GM21737 (cell line): ENCODE data around the gene KRTAP10-10.
"Not testable (repeated sequence)": the region's sequence is repeated elsewhere in the genome, so short reads cannot be mapped to it uniquely, and the experiment has no call there.

Experiments
- ATAC-seq: cut with Tn5 transposase; IDR thresholded peaks from one replicate; pipeline ENCODE4 v1.9.1; 2021; ENCODE audit warnings: mild to moderate bottlenecking, moderate library complexity; ENCODE audit not compliant: unreplicated experiment

Gene KRTAP10-10

DNA sequence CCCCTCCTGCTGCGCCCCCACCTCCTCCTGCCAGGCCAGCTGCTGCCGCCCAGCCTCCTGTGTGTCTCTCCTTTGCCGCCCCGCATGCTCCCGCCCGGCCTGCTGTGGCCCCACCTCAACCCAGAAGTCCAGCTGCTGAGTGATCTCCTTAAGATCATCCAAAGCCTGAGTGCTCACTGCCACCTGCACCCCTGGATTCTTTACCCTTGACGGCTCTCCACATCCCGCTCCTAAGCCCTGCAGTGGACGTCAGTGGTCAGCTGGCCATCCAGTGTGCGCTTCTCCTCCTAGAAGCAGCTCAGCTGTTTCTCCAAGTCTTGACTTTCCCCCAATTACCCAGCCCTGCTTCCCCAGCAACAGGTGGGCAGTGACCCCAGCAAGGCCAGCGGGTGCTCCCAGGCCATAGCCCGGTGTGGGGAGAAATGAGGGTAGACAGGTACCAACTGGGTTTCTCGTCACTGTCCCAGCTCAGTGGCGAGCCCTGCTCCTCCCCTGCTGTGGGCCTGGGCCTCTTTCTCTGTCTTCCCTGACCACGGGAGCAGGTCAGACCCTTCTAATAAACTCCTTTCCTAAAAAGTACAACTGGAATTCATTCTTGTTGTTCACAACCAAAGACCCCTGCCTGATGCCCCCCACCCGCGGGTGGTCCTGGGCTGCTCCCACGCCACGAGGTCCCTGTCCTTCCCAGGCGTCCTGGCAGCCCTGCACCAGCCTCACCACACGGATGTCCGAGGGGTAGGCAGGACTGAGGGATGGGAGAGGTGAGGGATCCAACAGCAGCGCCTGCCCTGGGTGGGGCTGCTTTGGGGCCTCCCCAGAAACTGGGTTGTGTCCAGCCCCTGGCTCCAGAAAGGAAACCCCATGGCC, 35.3 kb upstream of the KRTAP10-10 start:
- ATAC-seq, result no peak

DNA sequence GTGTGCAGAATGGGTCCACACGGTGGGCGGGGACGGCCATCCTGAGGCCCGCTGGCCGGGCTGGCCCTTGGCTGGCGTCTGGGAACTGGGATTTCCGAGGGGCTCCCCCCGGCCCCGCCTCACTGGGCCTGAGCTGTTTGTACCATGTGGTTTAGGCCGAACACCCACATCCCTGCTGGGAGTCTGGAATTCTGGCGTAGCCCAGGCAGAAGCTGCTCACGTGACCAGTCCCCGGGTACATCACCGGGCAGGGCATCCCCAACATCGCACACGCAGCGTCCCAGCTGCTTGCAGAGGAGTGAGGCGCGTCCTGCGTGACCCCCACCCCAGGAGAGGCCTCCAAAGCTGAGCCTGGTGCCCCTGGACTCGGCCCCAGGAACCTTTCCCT, 34.7 kb upstream of the KRTAP10-10 start:
- no peak for ATAC-seq

DNA sequence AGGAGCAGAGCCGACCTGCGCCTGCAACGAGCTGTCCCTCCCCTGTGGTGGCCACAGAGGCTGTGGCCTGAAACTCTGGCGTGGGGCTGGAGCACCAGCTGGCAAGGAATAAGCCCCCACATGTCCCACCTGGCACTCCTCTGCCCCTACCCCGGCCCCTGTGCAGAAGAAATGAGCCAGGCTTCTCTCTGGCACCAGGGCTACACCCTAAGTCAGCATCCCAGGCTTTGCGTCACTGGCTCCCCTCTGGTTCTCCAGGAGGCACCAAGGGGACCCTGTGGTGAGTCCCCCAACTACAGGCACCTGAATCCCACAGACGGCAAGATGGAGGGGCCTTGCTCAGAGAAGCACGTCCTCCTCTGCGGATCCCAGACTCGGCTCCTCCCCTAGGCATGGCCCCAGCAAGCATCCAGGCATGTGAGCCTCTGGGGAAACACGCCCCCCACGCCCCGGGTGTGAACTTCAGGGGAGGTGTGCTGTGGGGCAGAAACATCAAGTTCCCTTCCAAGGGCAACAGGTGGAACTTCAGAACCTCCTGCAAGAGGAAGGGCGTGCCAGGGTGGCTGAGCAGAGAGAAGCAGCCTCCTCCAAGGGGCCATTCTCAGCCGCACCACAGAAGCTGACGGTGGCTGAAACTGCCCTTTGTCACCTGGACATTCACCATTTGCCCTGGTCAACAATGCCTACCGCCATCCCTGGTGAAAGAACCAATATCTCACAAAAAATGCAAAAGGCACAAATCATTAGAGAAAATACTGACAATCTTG, 33.9 kb upstream of the KRTAP10-10 start:
- no peak for ATAC-seq

DNA sequence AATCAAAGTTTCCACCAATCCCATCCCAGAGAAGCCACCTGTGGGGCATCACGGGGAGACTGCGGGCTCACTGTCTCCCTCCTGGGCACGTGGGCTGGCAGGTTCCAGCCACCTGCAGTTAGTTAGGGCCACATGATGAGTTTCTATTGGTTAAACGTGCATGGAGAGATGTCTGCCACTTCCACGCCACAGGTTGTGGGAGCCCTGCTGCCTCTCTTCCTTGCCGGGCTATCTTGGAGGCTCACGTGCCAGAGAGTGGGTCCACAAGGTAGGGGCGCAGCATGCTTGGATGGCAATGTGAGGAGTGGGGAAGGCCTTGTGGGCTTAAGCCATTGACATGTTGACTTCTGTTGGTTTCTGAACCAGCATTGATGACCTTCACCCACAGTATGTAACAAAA, 33.2 kb upstream of the KRTAP10-10 start:
- ATAC-seq, result no peak

DNA sequence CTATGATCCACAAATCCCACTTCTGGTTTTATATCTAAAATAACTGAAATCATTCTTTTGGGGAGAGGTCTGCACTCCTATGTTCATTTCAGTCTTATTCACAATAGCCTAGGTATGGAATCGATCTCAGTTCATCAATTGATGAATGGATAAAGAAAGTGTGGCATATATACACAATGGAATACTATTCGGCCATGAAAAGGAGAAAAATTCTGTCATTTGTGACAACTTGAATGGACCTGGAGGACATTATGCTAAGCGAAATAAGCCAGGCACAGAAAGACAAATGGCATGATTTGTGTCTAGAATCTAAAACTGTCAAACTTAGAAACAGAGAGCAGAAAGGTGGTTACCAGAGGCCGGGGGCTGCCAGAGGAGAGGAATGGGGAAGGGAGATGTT, 30.7 kb upstream of the KRTAP10-10 start:
- no peak for ATAC-seq

DNA sequence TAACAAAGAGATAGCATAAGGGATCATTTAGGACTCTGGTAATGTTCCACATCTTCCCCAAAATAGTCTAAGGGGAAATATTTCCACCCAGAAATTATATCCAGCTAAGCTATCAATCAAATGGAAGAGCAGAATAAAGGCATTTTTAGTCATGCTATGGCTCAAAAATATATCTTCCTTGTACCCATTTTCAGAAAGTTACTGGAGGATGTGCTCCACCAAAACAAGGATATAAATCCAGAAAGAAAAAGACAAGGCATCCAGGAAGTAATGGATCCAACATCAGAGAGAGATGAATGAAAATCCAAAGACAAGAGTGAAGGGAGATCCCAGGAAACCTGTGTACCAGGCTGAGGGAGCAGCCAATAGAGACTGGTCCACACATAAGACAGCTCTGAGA, 28.0 kb upstream of the KRTAP10-10 start:
- ATAC-seq, result no peak

DNA sequence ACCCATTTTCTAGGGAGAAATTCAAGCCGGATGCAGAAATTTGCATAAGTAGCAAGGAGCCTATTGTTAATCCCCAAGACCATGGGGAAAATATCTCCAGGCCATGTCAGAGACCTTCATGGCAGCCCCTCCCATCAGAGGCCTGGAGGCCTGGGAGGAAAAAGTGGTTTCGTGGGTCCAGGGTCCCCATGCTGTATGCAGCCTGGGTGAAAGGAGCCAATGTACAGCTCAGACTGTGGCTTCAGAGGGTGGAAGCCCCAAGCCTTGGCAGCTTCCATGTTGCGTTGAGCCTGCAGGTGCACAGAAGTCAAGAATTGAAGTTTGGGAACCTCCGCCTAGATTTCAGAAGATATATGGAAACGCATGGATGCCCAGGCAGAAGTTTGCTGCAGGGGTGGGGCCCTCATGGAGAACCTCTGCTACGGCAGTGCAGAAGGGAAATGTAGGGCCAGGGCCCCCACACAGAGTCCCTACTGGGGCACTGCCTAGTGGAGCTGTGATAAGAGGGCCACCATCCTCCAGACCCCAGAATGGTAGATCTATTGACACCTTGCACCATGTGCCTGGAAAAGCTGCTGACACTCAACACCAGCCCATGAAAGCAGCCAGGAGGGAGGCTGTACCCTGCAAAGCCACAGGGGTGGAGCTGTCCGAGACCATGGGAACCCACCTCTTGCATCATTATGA, 26.9 kb upstream of the KRTAP10-10 start:
- not testable (repeated sequence) for ATAC-seq

DNA sequence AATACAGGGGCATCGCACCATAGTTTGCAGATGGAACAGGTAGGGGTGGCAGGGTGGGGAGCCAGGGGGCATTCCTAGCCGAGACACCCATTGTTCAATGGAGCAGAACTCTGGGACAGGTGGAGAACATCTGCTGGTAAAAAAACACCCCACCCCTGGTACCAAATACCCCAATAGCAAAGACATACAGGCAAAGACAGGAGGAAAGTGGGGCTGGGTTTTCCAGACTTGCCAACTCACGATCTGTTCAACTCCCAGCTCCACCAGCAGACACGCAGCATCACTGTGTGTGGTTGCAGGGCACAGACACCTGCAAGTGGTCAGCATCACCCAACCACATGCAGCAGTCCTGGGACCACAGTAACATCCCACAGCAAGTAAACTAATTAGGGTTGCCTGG, 25.6 kb upstream of the KRTAP10-10 start:
- ATAC-seq, result no peak

DNA sequence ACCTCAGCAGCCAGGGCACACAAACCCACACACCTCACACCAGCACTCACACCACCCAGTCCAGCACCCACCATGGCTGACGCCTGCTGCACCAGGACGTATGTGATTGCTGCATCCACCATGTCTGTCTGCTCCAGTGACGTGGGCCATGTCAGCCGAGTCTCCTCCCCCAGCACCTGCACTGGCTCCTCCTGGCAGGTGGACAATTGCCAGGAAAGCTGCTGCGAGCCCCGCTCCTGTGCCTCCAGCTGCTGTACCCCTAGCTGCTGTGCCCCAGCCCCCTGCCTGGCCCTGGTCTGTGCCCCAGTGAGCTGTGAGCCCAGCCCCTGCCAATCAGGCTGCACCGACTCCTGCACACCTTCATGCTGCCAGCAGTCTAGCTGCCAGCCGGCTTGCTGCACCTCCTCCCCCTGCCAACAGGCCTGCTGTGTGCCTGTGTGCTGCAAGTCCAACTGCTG, 25.1 kb upstream of the KRTAP10-10 start, which contains the start of gene KRTAP10-8:
Gene KRTAP10-8, plus strand, starts transcription at position 51 of the 458 bp plus-strand sequence. Its CDS starts 22 bp downstream, at position 73.
- ATAC-seq, result no peak

DNA sequence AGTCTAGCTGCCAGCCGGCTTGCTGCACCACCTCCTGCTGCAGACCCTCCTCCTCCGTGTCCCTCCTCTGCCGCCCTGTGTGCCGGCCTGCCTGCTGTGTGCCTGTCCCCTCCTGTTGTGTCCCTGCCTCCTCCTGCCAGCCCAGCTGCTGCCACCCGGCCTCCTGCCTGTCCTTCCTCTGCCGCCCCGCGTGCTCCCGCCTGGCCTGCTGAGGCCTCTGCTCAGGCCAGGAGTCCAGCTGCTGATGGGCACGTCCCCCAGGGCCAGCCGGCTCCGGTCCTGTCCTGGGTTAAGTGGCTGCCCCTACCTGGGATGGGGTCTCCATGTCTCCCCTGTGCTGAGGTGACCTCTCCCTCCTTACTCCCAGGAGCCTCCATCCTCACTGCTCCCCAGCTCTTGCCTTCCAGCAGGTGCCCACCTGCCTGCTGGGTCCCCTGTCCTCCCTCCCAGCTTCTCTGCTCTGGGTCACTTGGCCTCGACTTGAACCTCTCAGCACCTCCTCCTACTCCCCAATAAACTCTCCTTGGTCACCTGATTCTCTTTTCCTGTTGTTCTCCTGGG, 24.4 kb upstream of the KRTAP10-10 start:
- no peak for ATAC-seq

DNA sequence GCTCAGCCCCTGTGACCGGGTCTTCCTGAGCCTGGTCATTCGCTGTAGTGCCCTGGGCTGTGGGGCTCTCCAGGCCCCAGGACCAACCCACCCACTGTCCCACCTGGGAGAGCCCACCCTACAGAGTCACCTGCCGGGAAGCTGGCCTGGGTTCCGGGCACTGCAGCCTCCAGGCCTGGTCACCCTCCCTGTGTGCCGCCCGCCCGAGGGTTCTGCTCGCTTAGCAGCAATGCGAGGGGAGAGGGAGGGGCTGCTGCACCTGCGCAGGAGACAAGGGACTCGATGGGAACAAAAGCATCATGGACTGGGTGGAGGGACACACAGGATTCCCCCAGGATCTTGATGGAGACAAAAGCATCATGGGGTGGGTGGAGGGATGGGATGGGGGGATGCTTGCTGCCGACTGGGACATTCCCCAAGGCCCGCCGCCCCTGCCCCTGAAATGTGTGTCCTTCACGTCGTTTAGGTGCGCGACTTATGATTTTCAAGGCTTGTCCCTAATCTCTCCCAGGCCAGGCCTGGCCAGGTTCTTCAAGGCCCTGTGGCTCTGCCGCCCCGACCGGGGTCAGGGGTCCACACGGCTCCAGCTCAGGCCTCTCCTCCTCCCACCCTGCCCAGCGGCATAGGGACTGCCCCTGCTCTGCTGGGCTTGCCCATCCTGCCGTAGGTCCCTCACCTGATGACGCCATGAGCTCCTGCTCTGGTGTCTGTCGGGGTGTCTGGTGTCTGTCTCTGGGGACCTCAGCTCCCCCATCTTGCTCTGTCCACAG, 23.6 kb upstream of the KRTAP10-10 start:
- ATAC-seq, result no peak

DNA sequence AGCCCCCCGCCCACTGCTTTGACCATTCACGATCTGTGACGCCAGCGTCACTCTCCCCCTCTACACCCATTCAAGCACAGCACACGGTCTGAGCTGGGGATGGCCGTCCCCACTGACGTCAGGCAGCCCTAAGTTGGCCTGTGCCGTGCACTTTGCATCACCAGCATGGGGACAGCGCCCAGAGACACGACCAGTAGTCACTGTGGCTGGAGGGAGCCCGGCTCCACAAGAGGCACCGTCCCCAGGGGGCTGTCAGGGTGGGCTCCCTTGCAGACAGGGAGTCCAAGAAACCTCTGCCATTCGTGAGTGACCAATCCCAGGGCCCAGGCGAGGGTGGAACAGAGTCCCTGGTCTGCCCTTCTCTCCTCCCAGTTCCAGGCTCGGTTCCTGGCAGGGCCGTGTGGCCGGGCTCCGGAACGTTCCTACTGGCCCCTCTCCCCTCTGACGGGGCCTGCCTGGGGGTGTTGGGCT, 23.0 kb upstream of the KRTAP10-10 start:
- ATAC-seq, result no peak

DNA sequence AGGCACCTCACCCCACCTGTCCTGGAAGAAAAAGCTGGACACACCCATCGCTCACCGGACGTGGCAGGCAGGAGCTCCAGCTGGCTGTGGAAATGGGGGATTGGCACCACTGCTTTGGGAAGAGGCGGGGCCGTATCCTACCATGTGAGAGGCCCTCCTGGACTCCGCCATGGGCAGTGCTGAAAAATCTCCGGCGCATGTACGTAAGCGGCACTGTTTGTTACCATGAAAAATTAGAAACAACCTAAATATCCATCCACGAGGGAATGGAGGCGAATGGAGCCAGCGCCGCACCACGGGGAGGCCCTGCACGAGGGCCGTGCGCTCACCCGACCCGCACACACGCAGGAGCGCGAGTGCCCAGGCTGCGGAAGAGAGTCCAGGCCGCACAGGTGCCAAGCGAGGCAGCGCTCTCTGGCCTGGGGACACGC, 22.2 kb upstream of the KRTAP10-10 start:
- ATAC-seq, result no peak

DNA sequence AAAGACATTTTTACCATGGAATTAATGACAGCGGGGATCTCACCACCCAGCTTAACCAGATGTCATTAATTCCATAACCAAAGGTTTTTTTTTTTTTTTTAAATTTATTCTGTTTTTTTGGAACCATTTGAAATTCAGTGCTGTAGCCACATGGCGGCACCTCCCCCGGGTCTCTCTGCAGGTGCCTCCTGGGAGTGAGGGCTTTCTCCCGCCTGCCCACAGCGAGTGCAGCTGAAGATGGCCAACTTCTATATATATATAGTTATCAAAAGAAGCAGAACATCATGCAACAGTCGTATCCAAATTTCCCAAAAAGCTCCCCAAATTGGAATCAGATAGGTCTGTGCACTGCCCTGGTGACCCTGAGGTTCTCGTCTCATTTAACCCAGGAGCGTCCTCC, 21.7 kb upstream of the KRTAP10-10 start:
- no peak for ATAC-seq

DNA sequence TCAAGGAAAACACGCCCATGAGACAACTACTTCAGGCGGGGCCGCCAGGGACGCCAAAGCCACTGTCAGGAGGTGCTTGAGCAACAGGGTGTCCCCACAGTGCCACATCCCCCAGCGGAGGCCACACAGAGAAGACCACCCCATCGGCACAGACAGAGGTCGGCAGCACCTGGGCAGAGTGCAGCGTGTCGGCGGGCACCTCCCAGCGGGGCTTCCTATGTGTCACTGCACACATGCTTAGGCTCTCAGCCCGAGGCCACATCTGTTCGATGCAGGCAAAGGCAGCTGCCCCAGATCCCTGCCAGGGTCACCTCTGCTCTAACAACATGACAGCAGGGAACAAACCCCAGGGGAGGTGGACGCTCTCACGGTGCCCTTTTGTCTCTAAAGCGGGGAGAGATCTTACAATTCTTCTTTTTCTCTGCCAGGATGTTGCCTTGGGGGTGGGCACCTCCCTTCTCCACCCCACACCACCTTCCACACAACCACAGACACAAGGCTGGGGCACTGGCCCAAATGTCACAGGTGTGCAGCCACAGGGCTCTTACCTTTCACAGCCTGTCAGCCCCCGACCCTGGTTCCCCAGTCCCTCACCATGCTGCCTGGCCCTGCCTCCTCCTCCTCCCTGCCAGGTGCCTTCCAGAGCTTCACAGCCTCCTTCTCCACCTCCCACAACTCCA, 21.1 kb upstream of the KRTAP10-10 start:
- no peak for ATAC-seq

DNA sequence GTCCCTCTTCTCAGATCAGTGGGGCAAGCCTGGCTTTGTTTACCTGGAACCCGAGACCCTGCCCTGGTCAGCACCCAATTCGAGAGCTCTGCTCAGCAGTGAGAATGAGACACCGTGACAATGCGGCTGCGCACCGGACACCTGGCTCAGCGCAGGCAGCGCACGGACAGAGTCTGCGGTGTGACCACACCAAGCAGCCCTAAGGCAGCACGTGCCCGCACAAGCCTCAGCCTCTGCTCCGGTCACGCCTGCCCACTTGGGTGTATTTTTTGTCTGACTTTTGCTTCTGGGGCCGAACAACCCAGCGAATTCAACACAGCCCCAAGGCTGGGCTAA, 20.6 kb upstream of the KRTAP10-10 start:
- ATAC-seq, result no peak

DNA sequence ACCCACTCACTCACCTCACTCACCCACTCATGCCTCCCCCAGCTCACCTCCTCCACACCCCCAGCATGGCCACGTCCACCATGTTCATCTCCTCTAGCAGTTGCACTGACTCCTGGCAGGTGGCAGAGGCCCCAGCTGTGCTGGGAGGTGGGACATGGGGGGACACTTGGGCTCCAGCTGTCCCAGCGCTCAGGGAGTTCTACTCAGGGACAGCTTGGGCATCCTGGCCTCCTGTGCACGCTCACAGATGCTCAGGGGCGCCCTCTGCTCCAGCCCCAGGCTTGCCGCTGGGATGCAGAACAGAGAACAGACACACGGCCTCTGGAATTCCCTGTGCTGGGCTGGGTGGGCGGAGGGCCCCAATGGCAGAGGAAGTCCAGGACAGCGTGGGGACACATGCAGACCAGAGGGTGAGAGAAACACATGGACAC, 20.1 kb upstream of the KRTAP10-10 start:
- no peak for ATAC-seq

DNA sequence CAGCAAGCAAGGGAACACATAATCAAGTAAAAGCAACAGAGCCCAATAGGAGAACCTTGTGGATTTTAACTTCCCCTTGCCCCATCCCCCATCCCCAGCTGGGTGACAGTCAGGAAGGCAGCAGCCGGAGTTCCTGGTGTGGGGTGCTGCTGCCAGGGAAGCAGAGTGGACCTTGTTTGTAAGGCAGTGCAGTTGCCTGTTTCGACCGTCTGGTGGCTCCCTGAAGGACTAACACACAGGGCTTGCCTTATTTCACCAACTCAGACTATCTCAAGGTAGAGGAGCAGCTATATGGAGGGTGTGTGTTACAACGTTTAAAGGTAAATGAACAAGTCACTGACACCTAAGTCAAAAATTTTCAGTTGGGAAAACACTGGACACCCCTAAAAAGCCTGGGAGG, 18.7 kb upstream of the KRTAP10-10 start:
- ATAC-seq, result no peak

DNA sequence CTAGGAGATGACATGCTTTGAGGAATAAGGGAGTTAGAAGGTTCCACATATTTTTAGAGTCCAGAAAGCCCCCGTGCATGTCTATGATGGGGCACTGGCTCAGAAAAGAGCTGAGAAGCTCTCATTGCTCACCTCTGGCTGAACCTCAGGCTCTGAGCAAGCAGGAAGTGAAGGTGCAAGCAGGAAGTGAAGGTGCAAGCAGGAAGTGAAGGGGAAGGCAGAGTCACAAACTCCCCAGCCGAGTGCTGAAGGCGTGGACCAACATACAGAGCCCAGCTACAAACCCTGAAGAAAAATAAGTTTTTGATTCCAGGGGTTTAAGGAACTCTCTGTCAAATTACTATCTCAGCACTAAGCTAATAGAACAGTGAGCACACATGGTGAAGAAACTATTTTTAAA, 18.2 kb upstream of the KRTAP10-10 start:
- no peak for ATAC-seq

DNA sequence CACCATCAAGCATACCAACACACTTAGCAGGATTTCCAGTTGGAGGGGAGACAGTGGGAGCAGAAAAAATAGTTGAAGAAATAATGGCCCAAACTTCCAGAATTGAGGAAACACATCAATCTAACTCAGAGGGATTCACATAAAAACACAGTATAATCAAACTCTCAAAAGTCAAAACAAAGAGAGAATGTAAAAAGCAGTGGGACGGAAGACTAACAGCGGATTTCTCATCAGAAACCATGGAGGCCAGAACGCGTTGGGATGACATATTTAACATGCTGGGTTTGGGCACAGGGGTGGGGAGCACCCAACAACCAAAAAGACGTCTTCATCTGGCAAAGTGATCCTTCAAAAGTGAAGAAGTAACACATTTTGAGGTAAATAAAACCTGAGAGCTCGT, 17.3 kb upstream of the KRTAP10-10 start:
- ATAC-seq, result no peak
